Activated T-cell treated with anti-CD3 and anti-CD28 coated beads for 24 hours (primary cell): Measurements from ENCODE around the gene NPW.
A peak's percentile ranks its signal among the peaks of the same experiment; 100 is the strongest.
"Not testable (repeated sequence)": the region's sequence is repeated elsewhere in the genome, so short reads cannot be mapped to it uniquely, and the experiment has no call there.

ENCODE experiments used
- DNase-seq: peaks from one replicate; pipeline ENCODE4 v3.0.0-alpha.2; 2020; ENCODE audit warnings: low read depth

NPW gene

DNA sequence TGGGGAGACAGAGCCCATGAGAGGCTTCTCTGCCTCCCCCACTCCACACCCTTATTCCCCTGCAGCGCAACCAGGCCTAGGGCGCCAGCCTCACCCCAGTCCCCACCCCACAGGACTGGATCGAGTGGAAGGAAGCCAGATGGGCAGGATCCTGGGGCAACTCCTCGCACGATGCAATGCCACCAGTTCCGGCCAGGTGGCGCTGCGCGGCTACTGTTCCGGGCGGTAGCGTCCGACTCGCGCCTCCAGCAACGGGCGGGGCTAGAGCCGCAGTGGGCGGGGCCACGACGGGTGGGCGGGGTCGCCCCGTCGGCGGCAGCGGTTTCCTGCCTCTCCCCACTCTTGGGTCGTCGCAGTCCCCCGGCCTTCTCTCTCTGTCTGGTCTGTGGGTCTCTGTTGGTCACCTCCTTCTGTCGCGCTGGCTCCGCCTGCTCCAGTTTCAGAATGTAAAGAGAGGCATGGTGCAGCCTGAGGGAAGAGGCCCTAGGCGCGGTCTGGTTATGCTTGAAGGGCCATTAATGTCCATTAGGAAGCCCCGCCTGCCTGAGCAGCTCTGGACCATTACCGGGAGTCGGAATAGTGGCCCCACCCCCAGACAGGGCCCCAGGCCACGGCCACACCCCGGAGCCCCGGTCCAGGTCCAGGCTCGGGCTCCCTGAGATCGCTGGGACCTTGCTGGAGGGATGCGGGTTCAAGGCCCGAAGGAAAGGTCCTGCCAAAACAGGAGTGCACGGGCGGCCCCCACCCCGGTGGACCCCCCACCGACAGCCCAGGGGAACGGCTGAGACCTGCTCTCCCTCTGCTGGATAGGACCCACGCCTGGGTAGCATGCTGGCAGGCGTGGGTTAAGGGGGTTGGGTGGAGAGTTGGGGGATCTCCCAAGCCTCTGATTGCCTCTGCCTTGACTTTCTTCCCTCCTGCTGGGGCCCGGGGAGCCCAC is 3.8 kb downstream of the NPW start:
- DNase-seq: peak; percentile 93

DNA sequence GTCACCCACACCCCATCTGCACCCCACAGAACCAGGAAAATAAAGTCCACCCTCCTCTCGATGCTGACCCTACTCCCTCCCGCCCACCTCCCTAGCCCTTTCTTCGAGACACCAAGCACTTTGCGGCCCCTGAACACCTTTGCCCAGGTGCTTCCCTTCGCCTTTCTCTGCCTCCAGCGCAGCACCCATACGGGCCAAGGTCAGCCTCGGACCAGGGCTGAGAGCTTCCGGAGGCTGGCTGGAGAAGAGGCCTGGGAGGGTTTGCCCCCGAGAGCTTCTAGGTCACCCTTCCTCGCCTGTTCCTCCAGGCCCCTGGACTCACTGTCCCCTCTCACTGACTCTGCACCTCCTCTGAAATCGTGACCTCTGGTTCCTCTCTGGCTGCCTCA is 4.4 kb downstream of the NPW start:
- DNase-seq: no peak

DNA sequence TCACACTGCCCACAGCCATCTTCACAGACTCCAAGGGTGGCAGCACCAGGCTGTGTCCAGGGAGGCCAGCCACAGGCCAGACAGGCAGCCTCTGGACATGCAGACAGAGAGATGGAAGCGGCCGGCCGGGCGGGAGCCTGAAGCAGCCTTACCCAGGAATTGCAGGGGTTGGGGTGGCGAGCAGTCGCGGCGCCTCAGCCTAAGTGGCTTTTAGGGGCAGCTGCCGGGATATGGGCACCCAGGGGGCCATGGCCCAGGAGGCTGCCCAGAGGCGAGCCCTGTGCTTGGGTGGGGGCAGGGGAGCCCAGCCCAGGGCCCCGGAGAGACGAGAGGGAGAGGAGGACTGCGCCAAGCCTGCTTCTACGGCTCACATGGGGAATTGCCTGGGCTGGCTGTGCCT is 5.7 kb downstream of the NPW start:
- no peak for DNase-seq

DNA sequence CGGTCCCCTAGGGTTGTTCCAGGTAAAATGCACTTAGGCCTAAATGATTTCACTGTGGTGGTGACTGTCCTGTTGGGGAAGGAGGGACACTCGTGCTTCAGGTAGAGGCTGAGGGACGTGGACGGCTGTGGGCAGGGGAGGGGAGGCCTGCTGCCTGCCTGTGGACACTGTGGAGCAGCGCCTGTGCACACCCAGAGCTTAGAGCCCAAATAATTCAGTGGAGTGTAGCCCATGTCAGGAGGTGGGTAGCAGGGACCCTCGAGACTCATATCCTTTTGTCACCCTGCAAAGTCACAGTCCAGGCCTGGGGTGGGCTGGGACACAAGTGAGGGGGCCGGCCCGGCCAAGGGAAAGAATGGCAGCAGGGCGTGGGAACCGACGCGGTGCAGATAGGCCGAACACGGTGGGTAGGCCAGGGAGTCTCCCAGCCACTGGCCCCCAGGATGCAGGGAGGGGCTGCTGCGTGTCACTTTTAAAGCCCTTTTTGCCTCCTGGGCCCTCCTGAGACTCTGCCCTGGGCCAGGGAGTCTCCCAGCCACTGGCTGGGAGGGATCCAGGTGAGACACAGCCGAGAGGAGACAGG is 6.4 kb downstream of the NPW start:
- no peak for DNase-seq

DNA sequence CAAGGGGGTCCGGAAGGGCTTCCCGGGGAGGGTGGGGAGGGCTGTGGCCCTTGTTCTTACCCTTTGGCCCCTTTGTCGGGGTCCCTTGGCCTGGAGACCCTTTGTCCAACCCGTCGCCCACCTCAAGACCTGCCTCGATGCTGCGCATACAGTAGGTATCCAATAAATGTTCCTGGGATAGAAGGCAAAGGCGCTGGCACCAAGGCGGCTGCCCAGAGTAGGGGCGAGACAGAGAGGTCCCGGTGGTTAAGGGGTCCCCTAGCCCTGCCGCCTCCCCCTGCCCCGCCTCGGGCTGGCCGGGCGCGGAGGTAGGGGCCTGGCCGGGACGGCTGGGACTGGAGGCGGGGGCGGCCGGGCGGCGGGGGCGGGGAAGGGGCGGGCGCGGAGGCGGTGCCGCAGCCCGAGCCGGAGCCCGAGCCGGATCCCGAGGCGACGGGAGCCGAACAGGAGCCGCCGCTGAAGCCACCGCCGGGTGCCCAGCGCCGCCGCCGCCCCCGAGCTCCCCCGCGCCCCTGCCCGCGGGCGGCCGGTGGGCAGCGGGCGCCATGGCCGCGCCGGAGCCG is 7.0 kb downstream of the NPW start, which contains the start of gene NHERF2:
NHERF2 (plus strand) TSS at position 442 of the 563 bp plus-strand sequence; CDS start at position 546, 104 bp downstream.
- DNase-seq: no peak

DNA sequence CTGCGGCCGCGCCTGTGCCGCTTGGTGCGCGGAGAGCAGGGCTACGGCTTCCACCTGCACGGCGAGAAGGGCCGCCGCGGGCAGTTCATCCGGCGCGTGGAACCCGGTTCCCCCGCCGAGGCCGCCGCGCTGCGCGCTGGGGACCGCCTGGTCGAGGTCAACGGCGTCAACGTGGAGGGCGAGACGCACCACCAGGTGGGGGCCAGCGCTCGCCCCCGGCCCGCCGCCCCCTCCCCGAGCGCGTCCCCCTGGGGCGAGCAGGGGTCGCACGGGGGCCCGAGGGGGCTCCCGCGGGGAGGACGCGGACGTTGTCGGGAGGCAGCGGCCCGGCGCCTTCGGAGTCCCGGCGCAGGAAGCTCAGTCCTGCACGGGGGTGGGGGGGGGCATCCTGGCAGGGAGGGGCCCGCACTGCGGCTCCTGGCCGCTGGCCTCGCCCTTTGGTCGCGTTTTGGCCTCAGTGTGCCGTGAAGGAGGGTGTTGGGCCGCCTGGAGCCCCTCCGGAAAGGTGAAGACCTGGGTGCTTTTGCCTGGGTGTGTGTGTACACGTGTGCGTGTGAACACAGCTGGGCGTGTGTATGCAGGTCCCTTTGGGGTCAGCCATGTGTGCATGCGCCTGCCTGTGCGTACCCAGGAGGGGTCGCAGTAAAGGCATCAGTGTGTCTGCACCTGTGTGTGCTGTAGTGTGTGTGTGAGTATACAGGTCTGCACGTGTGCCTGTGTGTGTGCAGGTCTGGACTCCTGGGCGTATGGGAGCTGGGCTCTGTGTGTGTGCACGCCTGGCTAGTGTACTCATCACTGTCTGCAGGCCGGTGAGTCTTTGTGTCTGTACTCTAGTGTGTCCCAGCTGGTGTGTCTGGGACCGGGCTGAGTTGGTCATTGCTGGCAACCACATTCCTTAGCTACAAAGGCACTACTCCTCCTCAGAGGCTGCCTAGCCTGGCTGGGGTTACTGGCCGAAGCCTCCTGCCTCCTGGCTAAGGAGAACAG is 7.7 kb downstream of the NPW start:
- no peak for DNase-seq

DNA sequence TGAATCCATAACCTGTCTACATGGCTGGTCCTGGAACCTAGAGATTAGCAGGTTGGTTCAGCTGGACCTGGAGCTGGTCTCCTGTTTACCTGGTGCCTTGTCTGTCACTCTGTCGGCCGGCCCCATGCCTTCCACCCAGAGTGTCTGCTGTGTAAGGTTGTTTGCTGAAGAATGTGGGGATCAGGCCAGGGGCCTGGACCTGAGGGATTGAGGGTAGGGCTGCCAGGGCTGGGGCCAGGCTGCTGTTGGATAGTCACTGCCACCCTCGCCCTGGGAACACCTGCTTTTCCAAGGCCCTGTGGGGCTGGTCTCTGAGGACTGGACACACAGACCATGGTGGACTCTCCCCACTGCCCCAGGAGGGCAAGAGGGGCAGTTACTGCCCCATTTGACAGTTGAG is 8.6 kb downstream of the NPW start:
- DNase-seq: no peak

DNA sequence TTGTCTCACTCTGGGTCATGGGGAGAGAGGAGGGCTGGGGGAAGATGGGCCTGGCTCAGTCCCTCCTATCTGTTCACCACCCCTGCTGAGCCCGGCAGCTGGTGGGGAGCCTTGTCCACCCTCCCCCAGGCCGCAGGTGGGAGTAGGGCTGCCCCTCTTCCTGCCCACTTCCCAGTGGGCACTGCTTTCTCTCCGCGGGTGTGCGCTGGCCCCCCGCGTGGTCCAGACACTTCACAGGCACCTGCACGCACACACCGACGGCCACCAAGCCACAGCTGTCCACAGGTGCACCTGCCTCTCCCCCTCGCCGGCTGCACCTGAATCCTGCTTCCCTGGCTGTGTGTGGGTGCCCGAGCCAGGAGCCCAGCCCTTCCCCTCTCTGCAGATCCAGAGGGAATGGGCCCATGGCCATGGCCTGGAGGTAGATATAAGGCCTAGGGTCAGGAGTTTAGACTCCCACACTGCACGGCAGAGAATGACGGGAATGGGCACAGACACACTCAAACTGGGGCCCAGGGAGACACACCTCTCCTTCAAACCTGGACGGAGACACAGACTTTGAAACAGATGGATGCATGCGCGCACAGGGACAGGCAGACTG is 9.1 kb downstream of the NPW start:
- no peak for DNase-seq

DNA sequence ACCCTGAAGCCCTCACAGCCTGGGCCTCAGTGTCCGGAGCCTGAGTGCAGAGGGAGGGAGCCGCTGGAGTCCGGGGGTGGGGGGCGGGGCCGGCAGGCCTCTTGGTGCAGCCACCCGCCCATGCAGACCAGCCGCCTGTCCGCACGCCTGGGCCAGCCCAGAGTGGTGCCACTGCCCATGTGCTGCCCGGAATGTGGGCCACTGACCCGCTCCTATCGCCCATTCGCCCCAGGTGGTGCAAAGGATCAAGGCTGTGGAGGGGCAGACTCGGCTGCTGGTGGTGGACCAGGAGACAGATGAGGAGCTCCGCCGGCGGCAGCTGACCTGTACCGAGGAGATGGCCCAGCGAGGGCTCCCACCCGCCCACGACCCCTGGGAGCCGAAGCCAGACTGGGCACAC is 9.8 kb downstream of the NPW start:
- DNase-seq: no peak

DNA sequence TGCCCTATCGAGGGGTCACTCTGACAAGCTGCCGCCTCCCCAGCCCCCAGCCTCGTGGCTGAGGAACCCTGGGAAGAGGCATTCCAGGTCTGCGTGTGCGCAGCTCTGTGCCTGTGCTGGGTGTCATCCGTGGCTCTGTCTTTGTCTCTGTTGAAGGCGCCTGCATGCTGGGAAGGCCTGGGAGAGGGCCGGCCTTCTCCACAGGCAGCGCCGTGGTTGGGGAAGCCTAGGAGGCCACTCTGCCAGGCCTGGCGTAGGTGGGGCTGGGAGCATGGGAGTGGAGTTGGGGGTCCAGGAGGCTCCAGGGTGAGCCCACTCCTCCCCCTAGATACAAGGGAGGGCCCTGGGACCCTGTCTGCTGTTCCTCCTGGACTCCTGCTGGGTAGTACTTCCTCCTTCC is 10.5 kb downstream of the NPW start:
- no peak for DNase-seq

DNA sequence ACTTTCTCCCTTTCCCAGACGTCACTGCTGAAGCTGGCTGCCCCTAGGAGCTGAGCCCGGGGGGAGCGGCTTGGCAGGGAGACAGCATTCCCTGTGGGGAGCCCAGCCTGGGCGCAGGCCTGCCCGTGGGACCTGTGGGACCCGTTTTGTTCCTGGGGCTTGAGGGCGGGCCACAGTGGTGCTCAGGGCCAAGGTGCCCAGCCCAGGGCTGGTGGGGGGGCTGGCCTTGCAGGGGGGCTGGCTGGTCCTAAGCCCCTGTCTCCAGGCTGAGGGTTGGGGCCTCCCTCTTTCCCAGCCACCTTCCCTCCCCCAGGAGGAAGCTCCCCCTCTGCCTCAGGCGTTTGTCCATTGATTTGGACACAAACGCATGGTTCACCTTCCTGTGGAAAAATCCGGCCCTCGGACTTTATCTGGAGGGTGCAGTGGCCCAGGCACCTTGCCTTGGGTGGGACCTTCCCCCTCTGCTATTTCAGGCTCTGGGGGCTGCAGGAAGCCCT is 11.5 kb downstream of the NPW start:
- no peak for DNase-seq

DNA sequence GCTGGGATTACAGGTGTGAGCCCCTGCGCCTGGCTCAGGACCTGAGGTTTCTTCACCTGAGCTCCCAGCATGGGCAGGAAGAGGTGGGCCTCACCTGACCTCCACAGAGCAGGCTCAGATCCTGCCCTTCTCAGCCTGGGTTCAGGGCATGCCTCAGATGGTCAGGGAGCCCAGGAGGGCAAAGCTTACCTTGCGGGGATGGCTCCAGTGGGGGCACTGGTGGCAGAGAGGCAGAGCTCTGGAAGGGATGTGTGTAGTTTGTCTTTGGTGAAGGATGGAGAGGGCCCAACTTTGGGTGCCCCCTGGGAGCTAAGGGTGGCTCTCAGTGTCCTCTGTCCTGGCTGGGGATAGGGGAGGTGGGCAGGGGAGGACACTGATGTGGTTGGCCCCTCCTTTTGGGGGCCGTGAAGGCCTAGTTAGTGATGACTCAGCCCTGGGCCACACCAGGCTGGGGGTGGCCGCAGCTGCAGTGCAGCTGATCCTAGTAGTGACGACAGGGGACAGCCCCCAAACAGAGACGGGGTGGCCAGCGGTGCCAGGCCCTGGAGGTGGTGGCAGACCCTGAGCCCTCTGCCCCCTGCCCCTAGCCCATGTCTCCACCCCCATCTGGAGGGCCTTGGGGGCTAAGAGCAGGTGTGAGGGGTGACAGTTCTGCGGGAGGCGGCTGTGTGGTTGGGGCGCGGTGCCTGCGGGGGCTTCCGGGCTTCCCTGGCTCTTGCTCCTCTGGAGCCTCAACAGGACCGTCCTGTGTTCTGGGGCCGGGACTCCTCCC is 12.9 kb downstream of the NPW start:
- no peak for DNase-seq

DNA sequence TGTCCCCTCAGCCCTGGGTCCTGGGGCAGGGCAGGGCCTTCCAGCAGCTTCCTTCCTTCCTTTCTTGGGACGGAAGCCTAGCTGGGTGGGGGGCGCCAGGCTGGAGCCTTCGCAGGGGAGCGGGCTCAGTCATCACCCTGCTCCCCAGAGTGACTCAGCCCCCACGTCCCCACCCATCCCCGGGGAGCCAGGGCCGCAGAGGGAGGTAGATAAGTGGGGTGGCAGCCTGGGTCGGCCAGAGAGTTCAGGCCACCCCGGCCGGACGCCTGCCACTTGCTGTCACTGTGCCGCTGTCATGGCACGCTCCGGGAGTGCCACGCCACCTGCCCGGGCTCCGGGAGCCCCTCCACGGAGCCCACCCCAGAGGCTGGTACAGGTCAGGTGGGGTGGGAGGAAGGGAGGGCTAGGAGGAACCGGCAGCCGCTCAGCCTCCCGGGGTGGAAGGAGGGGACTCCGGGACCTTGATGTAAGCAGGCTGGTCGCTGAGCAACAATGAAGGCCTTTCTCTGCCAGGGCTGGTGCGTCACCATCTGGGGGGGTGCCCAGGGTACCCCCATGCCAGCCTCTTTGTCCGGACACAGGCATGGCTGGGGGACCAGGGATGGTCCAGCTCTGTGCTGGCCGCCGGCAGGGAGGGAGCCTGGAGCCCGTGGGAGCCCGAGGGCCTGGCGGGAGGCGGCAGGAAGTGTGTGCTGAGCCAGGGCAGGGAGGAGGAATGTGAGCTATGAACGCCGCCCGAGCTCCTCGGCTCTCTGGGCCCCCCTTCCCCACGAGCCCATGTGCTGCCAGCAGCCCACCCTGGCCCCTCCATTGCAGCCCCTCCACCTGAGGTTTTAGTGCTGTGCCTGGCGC is 13.7 kb downstream of the NPW start:
- DNase-seq: no peak

DNA sequence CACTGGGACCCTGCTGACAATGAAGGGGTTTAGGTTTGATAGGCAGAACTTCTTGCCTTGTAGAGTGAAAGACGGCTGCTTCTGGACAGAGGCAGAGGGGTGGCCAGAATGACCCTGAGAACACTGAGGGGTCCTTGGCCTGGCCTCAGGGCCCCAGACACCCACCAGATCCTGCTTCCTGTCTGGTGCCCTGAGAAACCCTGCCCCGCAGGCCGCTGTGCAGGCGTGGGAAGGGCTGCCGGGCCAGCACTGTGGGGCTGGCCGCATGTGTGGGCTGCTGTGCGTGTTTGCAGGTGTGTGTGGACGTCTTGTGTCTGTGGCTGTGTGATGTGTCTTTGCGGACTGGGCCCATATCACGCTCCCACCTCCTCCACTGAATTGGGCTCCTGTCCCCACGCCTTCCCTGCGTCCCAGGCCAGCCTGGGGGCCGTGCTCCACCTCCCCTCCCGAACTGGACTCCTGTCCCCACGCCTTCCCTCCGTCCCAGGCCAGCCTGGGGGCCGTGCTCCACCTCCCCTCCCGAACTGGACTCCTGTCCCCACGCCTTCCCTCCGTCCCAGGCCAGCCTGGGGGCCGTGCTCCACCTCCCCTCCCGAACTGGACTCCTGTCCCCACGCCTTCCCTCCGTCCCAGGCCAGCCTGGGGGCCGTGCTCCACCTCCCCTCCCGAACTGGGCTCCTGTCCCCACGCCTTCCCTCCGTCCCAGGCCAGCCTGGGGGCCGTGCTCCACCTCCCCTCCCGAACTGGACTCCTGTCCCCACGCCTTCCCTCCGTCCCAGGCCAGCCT is 14.5 kb downstream of the NPW start:
- not testable (repeated sequence) for DNase-seq

DNA sequence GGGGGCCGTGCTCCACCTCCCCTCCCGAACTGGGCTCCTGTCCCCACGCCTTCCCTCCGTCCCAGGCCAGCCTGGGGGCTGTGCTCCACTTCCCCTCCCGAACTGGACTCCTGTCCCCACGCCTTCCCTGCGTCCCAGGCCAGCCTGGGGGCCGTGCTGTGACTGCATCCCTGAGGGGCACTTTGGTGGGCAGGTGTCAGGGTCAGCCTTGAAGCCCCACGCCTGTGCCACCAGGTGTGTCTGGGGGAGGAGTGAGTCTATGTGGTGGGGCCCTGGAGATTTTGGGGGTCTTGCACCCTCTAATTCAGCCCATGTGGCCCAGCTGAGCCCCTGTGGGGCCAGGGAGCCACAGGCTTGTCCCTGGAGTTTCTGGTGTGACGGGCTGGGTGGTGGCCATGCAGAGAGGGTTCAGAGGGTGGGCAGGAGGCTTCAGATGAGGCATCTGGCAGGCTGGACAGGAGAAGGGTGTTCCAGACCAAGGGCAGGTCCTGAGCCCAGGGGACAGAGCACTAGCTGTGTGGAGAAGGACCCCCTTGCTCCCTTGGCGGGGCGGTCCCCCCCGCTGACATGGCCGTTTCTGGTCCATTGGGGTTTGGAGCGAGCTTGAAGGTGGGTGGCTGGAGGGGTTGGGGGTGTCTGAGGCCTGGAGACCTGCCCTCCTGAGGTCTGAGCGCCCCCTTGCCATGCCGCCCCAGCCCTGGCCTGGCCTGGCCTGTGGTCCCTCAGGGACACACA is 15.3 kb downstream of the NPW start:
- no peak for DNase-seq

DNA sequence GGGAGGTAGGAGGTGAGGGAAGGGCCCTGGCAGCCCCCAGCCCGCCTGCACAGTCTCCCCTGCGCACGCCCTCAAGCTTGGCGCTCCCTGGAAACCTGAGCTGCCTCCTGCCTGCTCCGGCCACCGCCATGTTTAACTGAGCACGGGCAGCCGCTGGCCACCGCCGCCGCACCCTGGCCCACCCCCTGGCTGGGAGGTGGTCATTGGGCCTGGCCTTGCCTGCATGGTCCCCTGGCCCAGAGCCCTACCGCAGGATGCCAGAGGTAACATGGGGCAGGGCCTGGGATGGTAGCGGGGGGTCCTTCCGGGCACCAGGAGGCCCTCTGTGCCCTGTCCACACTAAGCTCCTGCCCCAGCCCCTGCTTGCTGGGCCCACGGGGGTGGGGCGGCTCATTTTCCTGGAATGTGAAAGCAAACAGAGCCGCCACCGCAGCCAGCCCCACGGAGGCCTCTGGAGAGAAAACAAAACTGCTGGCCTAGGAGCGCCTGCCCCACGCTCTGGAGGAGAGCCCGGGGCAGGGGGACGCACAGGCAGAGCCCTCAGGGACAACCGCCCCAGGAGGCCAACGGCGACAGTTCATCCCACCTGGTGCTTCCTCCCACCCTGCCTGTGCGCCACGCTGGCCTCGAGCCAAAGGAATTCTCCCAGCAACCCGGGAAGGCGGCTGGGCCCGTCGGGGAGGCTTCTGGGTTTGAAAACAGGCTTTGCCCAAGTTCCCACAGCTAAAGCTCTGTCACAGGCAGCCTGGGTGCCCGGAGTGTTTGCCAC is 16.0 kb downstream of the NPW start:
- DNase-seq: no peak

DNA sequence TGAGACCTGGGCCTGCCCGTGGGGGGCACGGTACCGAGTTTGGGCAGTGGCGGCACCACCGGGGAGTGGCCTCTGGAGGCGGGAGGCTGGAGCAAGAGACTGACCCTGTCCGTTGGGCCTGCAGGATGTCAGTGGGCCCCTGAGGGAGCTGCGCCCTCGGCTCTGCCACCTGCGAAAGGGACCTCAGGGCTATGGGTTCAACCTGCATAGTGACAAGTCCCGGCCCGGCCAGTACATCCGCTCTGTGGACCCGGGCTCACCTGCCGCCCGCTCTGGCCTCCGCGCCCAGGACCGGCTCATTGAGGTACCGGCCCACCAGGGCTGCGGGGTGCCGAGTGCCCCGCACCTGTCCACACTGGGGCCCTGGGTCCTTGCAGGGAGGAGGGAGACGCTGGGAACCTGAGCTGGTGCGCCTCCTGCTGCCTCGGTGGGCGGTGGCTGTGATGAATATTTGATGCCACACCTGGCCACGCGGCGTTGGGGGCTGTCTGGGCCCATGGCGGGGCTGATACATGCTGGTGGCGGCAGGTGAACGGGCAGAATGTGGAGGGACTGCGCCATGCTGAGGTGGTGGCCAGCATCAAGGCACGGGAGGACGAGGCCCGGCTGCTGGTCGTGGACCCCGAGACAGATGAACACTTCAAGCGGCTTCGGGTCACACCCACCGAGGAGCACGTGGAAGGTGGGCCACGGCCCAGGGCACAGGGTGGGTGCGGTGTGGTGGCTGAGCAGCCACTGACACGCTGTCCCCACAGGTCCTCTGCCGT is 16.8 kb downstream of the NPW start:
- no peak for DNase-seq
